Astrocyte (in vitro differentiated cells and primary cell): Measurements from ENCODE around the gene ENTHD1.

ENCODE experiments used
- EZH2 ChIP-seq: IDR thresholded peaks from 2 replicates; pipeline ENCODE4 v1.6.1; 2012; ENCODE audit warnings: mild to moderate bottlenecking, low read length, inconsistent platforms; ENCODE audit not compliant: insufficient read depth
- TF ChIP-seq, protein P1 (sequence below): IDR thresholded peaks from 2 replicates; pipeline ENCODE4 v1.5.1; 2011; ENCODE audit warnings: low read depth, mild to moderate bottlenecking, inconsistent platforms, low read length, moderate library complexity; ENCODE audit not compliant: insufficient read depth

DNA sequence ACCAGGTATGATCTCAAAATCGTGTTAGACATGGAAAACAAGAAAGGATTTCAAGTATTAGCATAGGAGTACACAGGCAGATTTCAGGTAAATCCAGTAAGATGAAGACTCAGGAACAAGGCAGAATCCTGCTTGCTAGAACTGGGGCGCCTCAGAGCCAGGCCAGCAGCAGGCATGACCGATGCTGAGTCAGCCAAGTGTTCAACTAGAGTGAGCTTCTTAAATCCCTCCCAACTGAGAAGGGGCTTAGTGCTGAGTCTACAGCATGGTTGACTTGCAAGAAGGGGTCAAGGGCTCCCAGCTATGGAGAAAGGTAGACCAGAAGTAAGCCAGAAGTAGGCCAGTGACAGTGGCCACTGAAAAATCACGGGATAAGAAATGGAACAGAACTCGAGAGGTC, 19.8 kb upstream of the ENTHD1 start:
- TF ChIP-seq, protein P1, sequence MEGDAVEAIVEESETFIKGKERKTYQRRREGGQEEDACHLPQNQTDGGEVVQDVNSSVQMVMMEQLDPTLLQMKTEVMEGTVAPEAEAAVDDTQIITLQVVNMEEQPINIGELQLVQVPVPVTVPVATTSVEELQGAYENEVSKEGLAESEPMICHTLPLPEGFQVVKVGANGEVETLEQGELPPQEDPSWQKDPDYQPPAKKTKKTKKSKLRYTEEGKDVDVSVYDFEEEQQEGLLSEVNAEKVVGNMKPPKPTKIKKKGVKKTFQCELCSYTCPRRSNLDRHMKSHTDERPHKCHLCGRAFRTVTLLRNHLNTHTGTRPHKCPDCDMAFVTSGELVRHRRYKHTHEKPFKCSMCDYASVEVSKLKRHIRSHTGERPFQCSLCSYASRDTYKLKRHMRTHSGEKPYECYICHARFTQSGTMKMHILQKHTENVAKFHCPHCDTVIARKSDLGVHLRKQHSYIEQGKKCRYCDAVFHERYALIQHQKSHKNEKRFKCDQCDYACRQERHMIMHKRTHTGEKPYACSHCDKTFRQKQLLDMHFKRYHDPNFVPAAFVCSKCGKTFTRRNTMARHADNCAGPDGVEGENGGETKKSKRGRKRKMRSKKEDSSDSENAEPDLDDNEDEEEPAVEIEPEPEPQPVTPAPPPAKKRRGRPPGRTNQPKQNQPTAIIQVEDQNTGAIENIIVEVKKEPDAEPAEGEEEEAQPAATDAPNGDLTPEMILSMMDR, result no peak
- TF ChIP-seq EZH2, result no peak
